Calu3 (cell line): ENCODE measurements around the gene POLR1G. TPM values are rescaled to one million over a fixed set of nuclear protein-coding genes. Genes with fewer than 3 reads are reported as not detected.

Source experiments
- BruUV-seq: library from RNA; stranded (reverse); fragments of 400-500 nt; replicated peaks from 2 replicates; lab custom pipeline; 2021; lab: Mats Ljungman, UMichigan
- CTCF ChIA-PET: fragments of 300-600 bp; sonication (Branson Sonifier 250); formaldehyde crosslinking; loops from one replicate; lab custom pipeline; 2022; ENCODE audit warnings: antibody characterized with exemption; lab: Charles Lee
- DNase-seq: peaks from one replicate; pipeline ENCODE4 v3.0.0; 2022
- H3K27ac Mint-ChIP-seq: one replicate; pipeline ENCODE4 v1.8.0; 2022; ENCODE audit warnings: mixed read lengths; ENCODE audit not compliant: unreplicated experiment
- H3K27me3 Mint-ChIP-seq: one replicate; pipeline ENCODE4 v1.8.0; 2022; ENCODE audit warnings: mixed read lengths; ENCODE audit not compliant: unreplicated experiment
- H3K36me3 Mint-ChIP-seq: one replicate; pipeline ENCODE4 v1.8.0; 2022; ENCODE audit warnings: mild to moderate bottlenecking, moderate library complexity, mixed read lengths; ENCODE audit not compliant: insufficient read depth, unreplicated experiment
- H3K4me1 Mint-ChIP-seq: one replicate; pipeline ENCODE4 v1.8.0; 2022; ENCODE audit warnings: mild to moderate bottlenecking, low read depth, mixed read lengths; ENCODE audit not compliant: unreplicated experiment
- H3K4me3 Mint-ChIP-seq: one replicate; pipeline ENCODE4 v1.8.0; 2022; ENCODE audit warnings: mild to moderate bottlenecking, low read depth, moderate library complexity, mixed read lengths; ENCODE audit not compliant: unreplicated experiment
- H3K9me3 Mint-ChIP-seq: one replicate; pipeline ENCODE4 v1.8.0; 2022; ENCODE audit warnings: low read depth, mixed read lengths; ENCODE audit not compliant: unreplicated experiment
- intact Hi-C: fragments of 100-400 bp; cut with micrococcal nuclease; formaldehyde crosslinking; loops from one replicate; pipeline ENCODE4 v1.10.0; 2022; ENCODE audit not compliant: unreplicated experiment
- total RNA-seq: library from RNA; stranded (reverse); gene quantifications from 2 replicates; pipeline ENCODE4 v1.2.3, GENCODE V29; 2022
- TF ChIP-seq, protein P1 (sequence below): fragments of 200-600 bp; IDR thresholded peaks from one replicate; pipeline ENCODE4 v1.8.0; 2022; ENCODE audit warnings: antibody characterized with exemption; ENCODE audit not compliant: unreplicated experiment

POLR1G gene
- total RNA-seq, 1 experiment from 2014 or later = 25.8 TPM

DNA sequence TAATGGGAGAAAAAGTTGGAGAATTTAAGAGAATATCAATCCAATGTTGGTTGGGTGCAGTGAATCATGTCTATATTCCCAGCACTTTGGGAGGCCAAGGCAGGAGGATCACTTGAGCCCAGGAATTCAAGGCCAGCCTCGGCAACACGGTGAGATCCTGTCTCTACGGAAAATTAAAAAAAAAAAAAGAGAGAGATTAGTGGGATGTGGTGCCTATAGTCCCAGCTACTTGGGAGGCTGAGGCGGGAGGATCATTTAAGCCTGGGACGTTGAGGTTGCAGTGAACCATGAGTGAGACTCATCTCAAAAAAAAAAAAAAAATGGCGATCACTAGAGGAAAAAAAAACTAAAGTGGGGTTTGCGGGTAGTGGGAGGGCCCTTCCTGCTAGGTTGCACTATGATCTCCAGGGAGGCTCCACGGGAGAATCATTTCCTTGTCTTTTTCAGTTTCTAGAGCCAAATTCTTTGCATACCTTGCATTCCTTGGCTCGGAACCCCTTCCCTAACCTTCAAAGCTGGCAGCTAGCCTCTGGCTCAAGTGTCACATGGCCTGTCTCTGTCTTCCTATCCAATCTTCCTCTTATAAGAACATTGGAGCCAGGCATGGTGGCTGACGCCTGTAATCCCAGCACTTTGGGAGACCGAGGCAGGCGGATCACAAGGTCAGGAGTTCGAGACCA lies 30.3 kb upstream of the POLR1G start:
- peak; percentile 69 for DNase-seq
- intact Hi-C loops = no loop called here
- CTCF ChIA-PET = interaction anchor here (0.7 to 1.5 kb wide), 4 partner anchors 26 to 292 kb away, joined by 3 to 5 read pairs (median 4); no protein-coding TSS in a partner anchor
- Mint-ChIP-seq H3K9me3 (no peaks in the 10 kb centered on the region), H3K27me3 (no peaks in the 10 kb centered on the region), H3K36me3 (peaks cover 41% of the 10 kb centered on the region), H3K4me3 (no peak overlapping the region), H3K27ac (peak overlapping the region; percentile 78), H3K4me1 (peaks cover 12% of the 10 kb centered on the region)
- BruUV-seq = no TSS peak
- TF ChIP-seq, protein P1, sequence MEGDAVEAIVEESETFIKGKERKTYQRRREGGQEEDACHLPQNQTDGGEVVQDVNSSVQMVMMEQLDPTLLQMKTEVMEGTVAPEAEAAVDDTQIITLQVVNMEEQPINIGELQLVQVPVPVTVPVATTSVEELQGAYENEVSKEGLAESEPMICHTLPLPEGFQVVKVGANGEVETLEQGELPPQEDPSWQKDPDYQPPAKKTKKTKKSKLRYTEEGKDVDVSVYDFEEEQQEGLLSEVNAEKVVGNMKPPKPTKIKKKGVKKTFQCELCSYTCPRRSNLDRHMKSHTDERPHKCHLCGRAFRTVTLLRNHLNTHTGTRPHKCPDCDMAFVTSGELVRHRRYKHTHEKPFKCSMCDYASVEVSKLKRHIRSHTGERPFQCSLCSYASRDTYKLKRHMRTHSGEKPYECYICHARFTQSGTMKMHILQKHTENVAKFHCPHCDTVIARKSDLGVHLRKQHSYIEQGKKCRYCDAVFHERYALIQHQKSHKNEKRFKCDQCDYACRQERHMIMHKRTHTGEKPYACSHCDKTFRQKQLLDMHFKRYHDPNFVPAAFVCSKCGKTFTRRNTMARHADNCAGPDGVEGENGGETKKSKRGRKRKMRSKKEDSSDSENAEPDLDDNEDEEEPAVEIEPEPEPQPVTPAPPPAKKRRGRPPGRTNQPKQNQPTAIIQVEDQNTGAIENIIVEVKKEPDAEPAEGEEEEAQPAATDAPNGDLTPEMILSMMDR = no peak

DNA sequence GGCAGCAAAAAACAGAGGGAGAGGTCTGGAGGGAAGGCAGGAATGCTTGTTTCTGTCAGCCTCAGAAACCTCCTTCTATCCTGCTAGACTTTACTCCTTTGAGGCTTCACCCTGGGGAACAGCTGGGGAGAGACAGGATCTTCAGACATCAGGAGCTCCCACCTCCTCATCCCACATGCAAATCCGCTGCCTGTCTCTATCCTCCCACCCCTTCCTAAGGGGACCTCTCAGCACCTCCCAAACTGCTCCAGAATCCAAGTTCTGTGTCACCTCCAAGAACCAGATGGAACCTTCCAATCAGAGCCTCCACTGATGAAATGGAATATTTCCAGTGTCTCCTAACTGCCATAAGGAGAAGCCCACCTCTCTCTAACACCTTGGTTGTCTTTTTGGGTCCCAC lies 26.3 kb upstream of the POLR1G start:
- H3K4me3 Mint-ChIP-seq = no peak overlapping the region
- H3K27me3 Mint-ChIP-seq = no peaks in the 10 kb centered on the region
- no TSS peak for BruUV-seq
- no peaks in the 10 kb centered on the region for H3K9me3 Mint-ChIP-seq
- H3K27ac Mint-ChIP-seq = peak overlapping the region; percentile 9
- TF ChIP-seq, protein P1 = no peak
- CTCF ChIA-PET = no interaction called here
- peaks cover 12% of the 10 kb centered on the region for H3K4me1 Mint-ChIP-seq
- intact Hi-C loops = no loop called here
- no peak for DNase-seq
- peaks cover 68% of the 10 kb centered on the region for H3K36me3 Mint-ChIP-seq

DNA sequence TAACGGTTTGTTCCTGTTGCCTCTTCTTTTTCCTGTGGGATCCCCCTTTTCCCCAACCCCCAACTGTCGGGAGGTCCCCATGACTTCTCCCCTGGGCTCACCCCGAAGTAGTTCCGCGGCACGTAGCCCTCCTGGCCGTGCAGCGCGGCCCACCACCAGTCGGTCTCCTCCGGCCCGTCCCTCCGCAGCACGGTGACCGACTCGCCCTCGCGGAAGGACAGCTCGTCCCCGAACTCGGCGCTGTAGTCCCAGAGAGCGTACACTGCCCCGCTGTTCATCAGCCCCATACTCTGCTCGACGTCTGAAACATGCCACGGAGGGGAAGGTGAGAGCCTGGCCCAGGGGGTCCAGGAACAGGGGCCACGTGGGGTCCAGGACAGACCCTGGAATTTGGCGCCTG lies 24.0 kb upstream of the POLR1G start:
- Mint-ChIP-seq H3K4me1 (no peaks in the 10 kb centered on the region), H3K27ac (no peak overlapping the region), H3K27me3 (no peaks in the 10 kb centered on the region), H3K9me3 (no peaks in the 10 kb centered on the region), H3K36me3 (peaks cover 77% of the 10 kb centered on the region), H3K4me3 (no peak overlapping the region)
- TF ChIP-seq, protein P1 = no peak
- intact Hi-C loops = no loop called here
- CTCF ChIA-PET = no interaction called here
- no peak for DNase-seq
- BruUV-seq = no TSS peak

DNA sequence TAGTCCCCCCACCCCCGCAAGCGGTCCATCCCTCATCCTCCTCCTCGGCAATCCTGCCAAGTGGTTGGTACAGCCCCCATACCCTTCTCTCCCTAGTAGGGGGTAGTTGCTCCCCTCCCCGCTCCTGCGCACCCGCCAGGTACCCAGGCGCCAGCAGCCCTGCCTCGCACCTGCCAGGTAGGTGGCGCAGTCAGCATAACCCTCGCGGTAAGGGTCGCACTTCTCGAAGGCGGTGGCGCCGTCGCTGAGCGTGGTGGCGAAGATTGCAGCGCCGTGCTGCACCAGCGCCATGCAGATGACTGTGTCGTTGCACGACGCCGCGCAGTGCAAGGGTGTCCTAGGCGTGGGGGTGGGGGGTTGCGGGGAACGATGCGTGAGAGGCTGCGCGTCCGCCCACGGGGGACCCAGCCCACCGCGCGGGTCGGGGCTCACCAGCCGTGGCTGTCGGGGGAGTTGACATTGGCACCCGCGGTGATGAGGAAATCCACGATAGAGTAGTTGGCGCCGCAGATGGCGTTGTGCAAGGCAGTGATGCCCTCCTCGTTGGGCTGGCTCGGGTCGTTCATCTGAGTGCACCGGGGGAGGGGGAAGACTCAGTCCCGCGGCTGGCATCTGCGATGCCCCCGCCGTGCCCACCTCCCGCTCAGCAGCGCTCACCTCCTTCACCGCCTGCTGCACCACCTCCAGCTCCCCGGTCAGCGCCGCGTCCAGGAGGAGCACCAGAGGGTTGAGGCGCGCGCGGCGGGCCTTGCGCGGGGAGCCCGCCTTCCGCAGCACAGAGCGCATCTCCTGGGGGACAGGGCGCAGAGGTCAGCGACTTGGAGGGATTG lies 20.8 kb upstream of the POLR1G start:
- H3K4me1 Mint-ChIP-seq = no peaks in the 10 kb centered on the region
- no peak for DNase-seq
- TF ChIP-seq, protein P1 = no peak
- CTCF ChIA-PET = no interaction called here
- peaks cover 61% of the 10 kb centered on the region for H3K36me3 Mint-ChIP-seq
- no peaks in the 10 kb centered on the region for H3K27me3 Mint-ChIP-seq
- intact Hi-C loops = no loop called here
- H3K9me3 Mint-ChIP-seq = no peaks in the 10 kb centered on the region
- H3K27ac Mint-ChIP-seq = no peak overlapping the region
- no peak overlapping the region for H3K4me3 Mint-ChIP-seq
- no TSS peak for BruUV-seq
